BLaER1 treated with 17β-estradiol and CSF1 and Interleukin-3, amounts not matched to agents 10 nM and 100 nM (cell line): ENCODE measurements around the gene CAMK1G.

Experiments
- H3K27ac ChIP-seq, 11 experiments: shearing (Covaris generic); formaldehyde crosslinking; 2 replicates each; pipeline ENCODE4 v1.8.1; 2022
- H3K27me3 ChIP-seq, 11 experiments: shearing (Covaris generic); formaldehyde crosslinking; 2 replicates each; pipeline ENCODE4 v1.8.1; 2022
- H3K36me3 ChIP-seq, 11 experiments: shearing (Covaris generic); formaldehyde crosslinking; 2 replicates each; pipeline ENCODE4 v1.8.1; 2022
- H3K4me1 ChIP-seq, 10 experiments: shearing (Covaris generic); formaldehyde crosslinking; 2 replicates each; pipeline ENCODE4 v1.8.1; 2022
- H3K4me2 ChIP-seq, 11 experiments: shearing (Covaris generic); formaldehyde crosslinking; 2 replicates each; pipeline ENCODE4 v1.8.1; 2022
- H3K4me3 ChIP-seq, 10 experiments: shearing (Covaris generic); formaldehyde crosslinking; 2 replicates each; pipeline ENCODE4 v1.8.1; 2022
- H3K9ac ChIP-seq, 11 experiments: shearing (Covaris generic); formaldehyde crosslinking; 2 replicates each; pipeline ENCODE4 v1.8.1; 2022
- H3K9me3 ChIP-seq, 11 experiments: shearing (Covaris generic); formaldehyde crosslinking; replicated peaks in 1 of 11; 2 replicates each; pipeline ENCODE4 v1.8.1; 2022
- H4K20me1 ChIP-seq, 11 experiments: shearing (Covaris generic); formaldehyde crosslinking; 2 replicates each; pipeline ENCODE4 v1.8.1; 2022
- Cebpa-rat ChIP-seq, 11 experiments: shearing (Covaris generic); IDR thresholded peaks; 2 replicates each; pipeline ENCODE4 v1.8.1; 2022

Gene CAMK1G

GRCh38 chr1:209655411-209656231, 72.1 kb downstream of the CAMK1G start:
- no peaks in the 10 kb centered on the region for H4K20me1 ChIP-seq
- no peaks in the 10 kb centered on the region for H3K36me3 ChIP-seq
- no peaks in the 10 kb centered on the region for H3K27me3 ChIP-seq
- no peak for TF ChIP-seq Cebpa-rat (IDR thresholded peaks at IDR 0.05)
- H3K4me3 ChIP-seq: no peak overlapping the region
- H3K4me1 ChIP-seq: peaks cover 64 to 100% (median 90%) of the 10 kb centered on the region in 10 experiments
- H3K27ac ChIP-seq: peak overlapping the region in 6 of 11 experiments; percentile 2 to 92 (median 20); a peak in 8 of 22 replicates
- H3K9me3 ChIP-seq: no peaks in the 10 kb centered on the region
- H3K4me2 ChIP-seq: peak overlapping the region in 8 of 11 experiments; percentile 6 to 99 (median 90); a peak in 11 of 22 replicates
- no peak overlapping the region for H3K9ac ChIP-seq

- Histone ChIP-seq H3K27ac (peak overlapping the region in 10 of 11 experiments; percentile 12 to 92 (median 80); a peak in 19 of 22 replicates), H3K4me2 (peak overlapping the region; percentile 5 to 99 (median 86); a peak in 20 of 22 replicates), H4K20me1 (no peaks in the 10 kb centered on the region), H3K27me3 (no peaks in the 10 kb centered on the region), H3K4me3 (0 out of 20 replicates have a peak overlapping the region, but pooled peaks of 1 of the 10 experiments have one; percentile 9), H3K36me3 (no peaks in the 10 kb centered on the region), H3K9ac (peak overlapping the region in 1 of 11 experiments; percentile 9; a peak in 2 of 22 replicates), H3K4me1 (peaks cover 71 to 100% (median 90%) of the 10 kb centered on the region in 10 experiments), H3K9me3 (peaks cover 0 to 4% (median 0%) of the 10 kb centered on the region in 11 experiments; a peak in 1 of 22 replicates)
- no peak for TF ChIP-seq Cebpa-rat (IDR thresholded peaks at IDR 0.05)
Measured at GRCh38 chr1:209657140-209657879, 73.8 kb downstream of the CAMK1G start.

- no peaks in the 10 kb centered on the region for H4K20me1 ChIP-seq
- H3K36me3 ChIP-seq: no peaks in the 10 kb centered on the region
- H3K27me3 ChIP-seq: no peaks in the 10 kb centered on the region
- no peak for TF ChIP-seq Cebpa-rat (IDR thresholded peaks at IDR 0.05)
- H3K4me2 ChIP-seq: peak overlapping the region; percentile 77 to 99 (median 86); a peak in 21 of 22 replicates
- no peak overlapping the region for H3K4me3 ChIP-seq
- peaks cover 65 to 100% (median 89%) of the 10 kb centered on the region in 10 experiments for H3K4me1 ChIP-seq
- peaks cover 0 to 4% (median 0%) of the 10 kb centered on the region in 11 experiments; a peak in 4 of 22 replicates for H3K9me3 ChIP-seq
- no peak overlapping the region for H3K9ac ChIP-seq
- peak overlapping the region in 10 of 11 experiments; percentile 12 to 92 (median 80); a peak in 18 of 22 replicates for H3K27ac ChIP-seq
Measured at GRCh38 chr1:209657918-209658317, 74.4 kb downstream of the CAMK1G start.

- H3K4me2 ChIP-seq: peak overlapping the region; percentile 77 to 99 (median 86)
- no peaks in the 10 kb centered on the region for H4K20me1 ChIP-seq
- TF ChIP-seq Cebpa-rat (IDR thresholded peaks at IDR 0.05): peak in 9 of 11 experiments; percentile 56 to 94 (median 84); a peak in 16 of 22 replicates
- H3K27ac ChIP-seq: peak overlapping the region; percentile 7 to 92 (median 81); a peak in 21 of 22 replicates
- H3K9ac ChIP-seq: peak overlapping the region in 10 of 11 experiments; percentile 52 to 71 (median 62); a peak in 19 of 22 replicates
- peaks cover 0 to 12% (median 0%) of the 10 kb centered on the region in 11 experiments; a peak in 4 of 22 replicates for H3K9me3 ChIP-seq
- peaks cover 53 to 91% (median 72%) of the 10 kb centered on the region in 10 experiments for H3K4me1 ChIP-seq
- H3K27me3 ChIP-seq: no peaks in the 10 kb centered on the region
- peak overlapping the region in 5 of 10 experiments; percentile 5 to 31 (median 29); a peak in 6 of 20 replicates for H3K4me3 ChIP-seq
- H3K36me3 ChIP-seq: no peaks in the 10 kb centered on the region
Measured at GRCh38 chr1:209659909-209660308, 76.4 kb downstream of the CAMK1G start.

GRCh38 chr1:209661071-209661470, 77.6 kb downstream of the CAMK1G start:
- Histone ChIP-seq H3K9me3 (peaks cover 0 to 12% (median 0%) of the 10 kb centered on the region in 11 experiments; a peak in 4 of 22 replicates), H3K27me3 (no peaks in the 10 kb centered on the region), H3K27ac (peak overlapping the region in 10 of 11 experiments; percentile 74 to 92 (median 82); a peak in 20 of 22 replicates), H3K4me2 (peak overlapping the region; percentile 77 to 99 (median 86)), H4K20me1 (no peaks in the 10 kb centered on the region), H3K4me3 (no peak overlapping the region), H3K36me3 (no peaks in the 10 kb centered on the region), H3K4me1 (peaks cover 53 to 86% (median 68%) of the 10 kb centered on the region in 10 experiments), H3K9ac (peak overlapping the region in 5 of 11 experiments; percentile 35 to 63 (median 62); a peak in 4 of 22 replicates)
- TF ChIP-seq Cebpa-rat (IDR thresholded peaks at IDR 0.05): no peak

GRCh38 chr1:209662879-209663327, 79.4 kb downstream of the CAMK1G start:
- peak overlapping the region in 7 of 11 experiments; percentile 19 to 99 (median 95); a peak in 13 of 22 replicates for H3K4me2 ChIP-seq
- peak overlapping the region in 1 of 11 experiments; percentile 92; a peak in 1 of 22 replicates for H3K27ac ChIP-seq
- peaks cover 0 to 15% (median 0%) of the 10 kb centered on the region in 11 experiments; a peak in 4 of 22 replicates for H3K9me3 ChIP-seq

More at GRCh38 chr1:209662879-209663327, 79.4 kb downstream of the CAMK1G start:
- Histone ChIP-seq H3K4me3 (no peak overlapping the region), H3K4me1 (peaks cover 43 to 72% (median 55%) of the 10 kb centered on the region in 10 experiments), H3K36me3 (no peaks in the 10 kb centered on the region), H3K9ac (no peak overlapping the region), H3K27me3 (no peaks in the 10 kb centered on the region), H4K20me1 (no peaks in the 10 kb centered on the region)
- TF ChIP-seq Cebpa-rat (IDR thresholded peaks at IDR 0.05): no peak
